Endodermal cell (in vitro differentiated cells): ENCODE data around the gene METTL22. TPM values are rescaled to one million over a fixed set of nuclear protein-coding genes. Genes with fewer than 3 reads are reported as not detected.

Source experiments
- DNase-seq: peaks from one replicate; pipeline ENCODE4 v3.0.0-alpha.2; 2017
- H3K27ac ChIP-seq: 2 replicates; pipeline ENCODE4 v1.5.1; 2013; ENCODE audit warnings: mild to moderate bottlenecking, low read depth, low read length, moderate library complexity
- H3K27me3 ChIP-seq: 2 replicates; pipeline ENCODE4 v1.6.1; 2013; ENCODE audit warnings: mild to moderate bottlenecking, low read length, moderate library complexity; ENCODE audit not compliant: insufficient read depth, control insufficient read depth, poor library complexity, severe bottlenecking
- H3K36me3 ChIP-seq: 2 replicates; pipeline ENCODE4 v1.7.0; 2013; ENCODE audit warnings: mild to moderate bottlenecking, low read length, moderate library complexity; ENCODE audit not compliant: control insufficient read depth, insufficient read depth
- H3K4me1 ChIP-seq: one replicate; pipeline ENCODE4 v1.7.0; 2013; ENCODE audit warnings: low read length; ENCODE audit not compliant: control insufficient read depth, insufficient read depth
- H3K4me3 ChIP-seq: 2 replicates; pipeline ENCODE4 v1.5.1; 2013; ENCODE audit warnings: mild to moderate bottlenecking, low read length, moderate library complexity
- H3K9ac ChIP-seq: 2 replicates; pipeline ENCODE4 v1.6.1; 2013; ENCODE audit warnings: mild to moderate bottlenecking, low read length, moderate library complexity; ENCODE audit not compliant: poor library complexity, severe bottlenecking; ENCODE audit errors: extremely low read depth
- H3K9me3 ChIP-seq: 2 replicates; pipeline ENCODE4 v1.6.1; 2013; ENCODE audit warnings: mild to moderate bottlenecking, low read length, moderate library complexity; ENCODE audit not compliant: control insufficient read depth
- H3K27ac Mint-ChIP-seq: 2 replicates; pipeline ENCODE4 v1.8.0; 2020; ENCODE audit warnings: mixed read lengths
- H3K27me3 Mint-ChIP-seq: 2 replicates; pipeline ENCODE4 v1.8.0; 2021; ENCODE audit warnings: mild to moderate bottlenecking, mixed read lengths; ENCODE audit not compliant: insufficient read depth
- H3K36me3 Mint-ChIP-seq: 2 replicates; pipeline ENCODE4 v1.8.0; 2020; ENCODE audit warnings: low read depth, mixed read lengths
- H3K4me1 Mint-ChIP-seq: 2 replicates; pipeline ENCODE4 v1.8.0; 2020; ENCODE audit warnings: mixed read lengths
- H3K4me3 Mint-ChIP-seq: 2 replicates; pipeline ENCODE4 v1.8.0; 2020; ENCODE audit warnings: mild to moderate bottlenecking, moderate library complexity, mixed read lengths
- H3K9me3 Mint-ChIP-seq: 2 replicates; pipeline ENCODE4 v1.8.0; 2020; ENCODE audit warnings: mild to moderate bottlenecking, mixed read lengths
- WGBS, 2 experiments: methylation state at CpG; one replicate each; pipeline versions ENCODE4 v1.1.5 to v1.1.7; 2013; ENCODE audit warnings: missing lambda C conversion rate in 2 of 2, mixed read lengths in 1 of 2; ENCODE audit not compliant: insufficient coverage in 1 of 2, insufficient read length in 1 of 2; 5-methylcytosine and 5-hydroxymethylcytosine counted together
- total RNA-seq, 2 donors: library from RNA; stranded (reverse); fragmentation: NEBNext Ultra II Directional in 1 of 2; extraction: Animal tissue kit (Norgen Biotek cat#: 25700) in 1 of 2; gene quantifications; 2 replicates in 1 of 2; 3 replicates in 1 of 2; pipeline ENCODE4 v1.2.1, GENCODE V29; 2021
- TF ChIP-seq, protein P1 (sequence below): fragments of 200-600 bp; sonication (generic); conservative IDR thresholded peaks from 2 replicates; pipeline ENCODE4 v1.5.0; 2021; ENCODE audit warnings: antibody characterized with exemption, mild to moderate bottlenecking

Gene METTL22
- total RNA-seq, 2 donors from 2014 or later = 55.1 to 70.5 TPM

DNA sequence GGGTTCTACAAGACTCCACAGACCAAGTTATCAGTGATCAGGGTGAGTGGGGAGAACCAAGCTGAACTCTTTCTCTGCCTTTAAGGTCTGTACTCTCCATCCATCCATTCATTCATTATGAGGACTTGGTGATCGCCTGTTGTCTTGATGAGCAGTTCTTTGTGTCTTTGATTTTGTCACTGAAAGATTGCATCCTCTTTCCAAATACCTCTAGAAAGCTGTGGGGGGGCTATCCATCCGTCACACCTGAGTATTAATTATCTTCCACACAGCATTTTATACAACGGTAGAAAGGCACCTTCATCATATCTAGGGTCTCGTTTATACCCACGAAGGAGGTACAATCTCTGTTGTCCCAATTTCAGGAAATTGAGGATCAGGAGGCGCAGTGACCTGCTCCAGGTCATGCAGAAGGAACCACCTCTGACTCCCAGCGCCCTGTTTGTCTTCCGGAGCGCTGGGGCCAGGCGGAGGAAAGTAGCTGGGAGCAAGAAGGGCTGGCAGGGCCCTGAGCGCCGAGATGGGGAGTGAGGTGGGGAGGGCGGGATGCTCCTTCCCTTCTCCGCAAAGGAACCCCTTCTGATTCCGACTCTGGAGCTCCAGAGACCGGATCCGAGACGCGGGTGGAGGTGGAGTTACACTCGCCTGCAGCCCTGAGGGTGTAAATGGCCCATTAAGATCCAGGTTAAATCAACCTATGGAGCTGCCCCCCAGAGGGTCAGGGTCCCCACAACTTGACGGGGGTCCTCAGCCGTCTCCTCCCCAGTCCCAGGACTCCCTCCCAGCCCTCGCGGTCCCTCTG lies 52.3 kb downstream of the METTL22 start:
- Histone ChIP-seq H3K9me3 (no peaks in the 10 kb centered on the region), H3K9ac (no peak overlapping the region), H3K4me1 (peaks cover 7% of the 10 kb centered on the region), H3K4me3 (peak overlapping the region; percentile 82), H3K27me3 (peaks cover 28% of the 10 kb centered on the region), H3K27ac (no peak overlapping the region), H3K36me3 (no peaks in the 10 kb centered on the region)
- Mint-ChIP-seq H3K36me3 (no peaks in the 10 kb centered on the region), H3K27ac (no peak overlapping the region), H3K9me3 (no peaks in the 10 kb centered on the region), H3K27me3 (peaks cover 40% of the 10 kb centered on the region), H3K4me3 (peak overlapping the region; percentile 67), H3K4me1 (peaks cover 18% of the 10 kb centered on the region)
- no peak for DNase-seq
- 16 to 59% methylated on average over 7 to 23 of the region's 24 CpGs for WGBS, 2 experiments
- TF ChIP-seq, protein P1, sequence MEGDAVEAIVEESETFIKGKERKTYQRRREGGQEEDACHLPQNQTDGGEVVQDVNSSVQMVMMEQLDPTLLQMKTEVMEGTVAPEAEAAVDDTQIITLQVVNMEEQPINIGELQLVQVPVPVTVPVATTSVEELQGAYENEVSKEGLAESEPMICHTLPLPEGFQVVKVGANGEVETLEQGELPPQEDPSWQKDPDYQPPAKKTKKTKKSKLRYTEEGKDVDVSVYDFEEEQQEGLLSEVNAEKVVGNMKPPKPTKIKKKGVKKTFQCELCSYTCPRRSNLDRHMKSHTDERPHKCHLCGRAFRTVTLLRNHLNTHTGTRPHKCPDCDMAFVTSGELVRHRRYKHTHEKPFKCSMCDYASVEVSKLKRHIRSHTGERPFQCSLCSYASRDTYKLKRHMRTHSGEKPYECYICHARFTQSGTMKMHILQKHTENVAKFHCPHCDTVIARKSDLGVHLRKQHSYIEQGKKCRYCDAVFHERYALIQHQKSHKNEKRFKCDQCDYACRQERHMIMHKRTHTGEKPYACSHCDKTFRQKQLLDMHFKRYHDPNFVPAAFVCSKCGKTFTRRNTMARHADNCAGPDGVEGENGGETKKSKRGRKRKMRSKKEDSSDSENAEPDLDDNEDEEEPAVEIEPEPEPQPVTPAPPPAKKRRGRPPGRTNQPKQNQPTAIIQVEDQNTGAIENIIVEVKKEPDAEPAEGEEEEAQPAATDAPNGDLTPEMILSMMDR = no peak

DNA sequence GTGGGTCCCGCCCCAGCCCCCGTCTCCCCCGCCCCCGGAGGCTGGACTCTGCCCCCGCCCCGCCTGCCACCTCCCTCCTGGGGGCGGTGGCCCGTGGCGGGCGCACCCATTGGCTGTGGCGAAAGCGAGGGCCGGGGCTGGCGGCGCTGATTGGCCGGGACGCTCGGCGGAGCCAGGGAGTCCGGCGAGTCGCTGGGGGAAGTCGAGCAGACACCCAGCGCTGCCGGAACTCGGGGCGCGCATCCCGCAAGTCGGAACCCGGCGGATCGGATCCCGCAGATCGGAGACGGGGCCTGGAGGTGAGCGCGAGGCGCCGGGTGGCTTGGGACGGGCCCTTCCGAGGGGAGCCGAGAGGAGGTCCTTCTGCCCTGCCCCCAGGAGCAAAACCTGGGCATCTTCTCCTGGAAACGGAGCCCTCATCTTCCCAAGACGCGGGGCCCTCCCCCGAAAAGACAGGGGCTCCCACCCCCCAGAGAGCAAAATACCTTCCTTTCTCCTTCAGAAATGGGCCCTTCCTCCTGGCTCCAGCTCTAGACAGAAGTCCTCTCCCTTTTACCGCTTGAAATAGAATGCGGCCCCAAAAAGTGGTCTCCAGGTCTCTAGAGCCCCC lies 53.0 kb downstream of the METTL22 start, which contains the start of gene ABAT:
Gene ABAT, plus strand, starts transcription at position 205 of the 610 bp plus-strand sequence. CDS start 61,123 bp downstream, outside the sequence.
- Mint-ChIP-seq H3K9me3 (peaks cover under 1% of the 10 kb centered on the region), H3K4me1 (peaks cover 19% of the 10 kb centered on the region), H3K36me3 (no peaks in the 10 kb centered on the region), H3K27me3 (peaks cover 39% of the 10 kb centered on the region), H3K4me3 (peak within 1 kb of the TSS; percentile 67), H3K27ac (no peak within 1 kb of the TSS)
- DNase-seq = peak; percentile 95
- WGBS, 2 experiments = 3 to 7% methylated on average over 20 to 49 of the region's 49 CpGs
- H3K9ac ChIP-seq = no peak within 1 kb of the TSS
- peaks cover 28% of the 10 kb centered on the region for H3K27me3 ChIP-seq
- H3K4me3 ChIP-seq = peak within 1 kb of the TSS; percentile 82
- TF ChIP-seq, protein P1 = no peak
- H3K9me3 ChIP-seq = peaks cover under 1% of the 10 kb centered on the region
- no peaks in the 10 kb centered on the region for H3K36me3 ChIP-seq
- H3K4me1 ChIP-seq = peaks cover 7% of the 10 kb centered on the region
- no peak within 1 kb of the TSS for H3K27ac ChIP-seq

DNA sequence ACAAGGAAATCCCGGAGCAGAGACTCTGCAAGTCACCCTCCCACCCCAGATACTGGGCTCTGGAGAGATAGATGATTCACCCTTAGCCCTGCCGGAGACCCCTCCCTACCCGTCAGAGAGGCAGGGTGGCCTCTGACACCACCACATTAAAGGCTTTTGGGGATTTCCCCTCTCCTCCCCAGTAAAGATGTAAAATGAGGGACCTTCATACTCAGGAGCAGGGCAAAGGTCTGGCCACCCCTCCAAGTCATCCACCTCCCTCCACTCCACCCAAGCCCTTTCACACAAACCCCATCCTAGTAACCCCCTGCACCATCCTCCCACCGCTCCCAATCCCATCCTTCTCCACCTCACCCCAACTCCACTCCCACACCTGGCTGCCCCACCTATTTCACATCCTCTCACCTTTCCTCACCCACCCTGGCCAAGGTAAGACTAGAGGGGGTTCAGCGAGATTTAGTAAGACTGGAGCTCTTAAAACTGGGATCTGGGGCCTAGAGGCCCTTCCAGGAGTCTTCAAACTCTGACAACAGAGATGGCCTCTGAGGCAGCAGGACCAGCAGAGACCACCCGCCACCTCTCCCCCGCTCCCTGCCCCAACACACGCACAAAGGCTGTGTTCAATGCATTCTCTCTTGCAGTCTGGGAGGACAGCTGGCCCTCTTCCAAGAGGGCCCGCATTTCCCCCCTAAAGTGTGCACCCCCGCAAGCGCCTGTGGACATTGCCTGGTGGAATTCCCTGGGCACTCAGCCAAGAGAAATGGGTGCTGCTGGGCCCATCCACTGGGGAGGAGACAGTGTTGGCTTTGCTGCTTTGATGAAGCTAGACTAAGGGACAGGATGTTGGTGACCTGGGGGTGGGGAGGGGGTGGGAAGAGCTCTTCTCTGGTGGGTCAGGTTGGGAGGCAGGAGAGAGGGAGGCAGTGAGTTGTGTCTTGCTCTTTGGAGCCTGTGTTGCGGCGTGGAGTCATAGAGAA lies 54.0 kb downstream of the METTL22 start:
- Histone ChIP-seq H3K27ac (no peak overlapping the region), H3K9me3 (peaks cover 9% of the 10 kb centered on the region), H3K4me1 (peaks cover 7% of the 10 kb centered on the region), H3K4me3 (peak overlapping the region; percentile 82), H3K36me3 (no peaks in the 10 kb centered on the region), H3K27me3 (peaks cover 28% of the 10 kb centered on the region), H3K9ac (no peak overlapping the region)
- Mint-ChIP-seq H3K36me3 (peaks cover 2% of the 10 kb centered on the region), H3K4me3 (peak overlapping the region; percentile 67), H3K4me1 (peaks cover 19% of the 10 kb centered on the region), H3K9me3 (peaks cover 6% of the 10 kb centered on the region), H3K27me3 (peaks cover 38% of the 10 kb centered on the region), H3K27ac (no peak overlapping the region)
- TF ChIP-seq, protein P1 = no peak
- whole genome bisulfite sequencing, 2 experiments = 74 to 75% methylated on average over 7 to 13 of the region's 13 CpGs
- DNase-seq = no peak
